HG03520 (cell line): ENCODE data around the gene CDKN1A.

ENCODE experiments used
- ATAC-seq: cut with Tn5 transposase; IDR thresholded peaks from one replicate; pipeline ENCODE4 v1.9.1; 2021; ENCODE audit warnings: mild to moderate bottlenecking, moderate library complexity; ENCODE audit not compliant: unreplicated experiment

Gene CDKN1A

GRCh38 chr6:36655085-36655724 lies 23.3 kb upstream of the CDKN1A start:
- ATAC-seq, result no peak

- no peak for ATAC-seq
These were observed 22.1 kb upstream of the CDKN1A start for GRCh38 chr6:36656441-36656840.

- ATAC-seq, result no peak
These were observed 21.2 kb upstream of the CDKN1A start for GRCh38 chr6:36657271-36657670.

GRCh38 chr6:36657942-36658544 lies 20.5 kb upstream of the CDKN1A start:
- ATAC-seq, result no peak

GRCh38 chr6:36659271-36659670 lies 19.2 kb upstream of the CDKN1A start:
- no peak for ATAC-seq

- ATAC-seq, result no peak
These were observed 17.6 kb upstream of the CDKN1A start for GRCh38 chr6:36660771-36661471.

GRCh38 chr6:36662380-36662779 lies 16.1 kb upstream of the CDKN1A start:
- no peak for ATAC-seq

GRCh38 chr6:36662827-36663256 lies 15.7 kb upstream of the CDKN1A start:
- ATAC-seq, result no peak

GRCh38 chr6:36663504-36664446 lies 14.7 kb upstream of the CDKN1A start:
- ATAC-seq, result no peak

- ATAC-seq, result no peak
These were observed 13.3 kb upstream of the CDKN1A start for GRCh38 chr6:36665180-36665579.

GRCh38 chr6:36666287-36666686 lies 12.2 kb upstream of the CDKN1A start:
- no peak for ATAC-seq

GRCh38 chr6:36666826-36667591 lies 11.5 kb upstream of the CDKN1A start:
- peak; percentile 71 for ATAC-seq

GRCh38 chr6:36668591-36668990 lies 9.9 kb upstream of the CDKN1A start:
- no peak for ATAC-seq

GRCh38 chr6:36669002-36669401 lies 9.5 kb upstream of the CDKN1A start:
- no peak for ATAC-seq

GRCh38 chr6:36670271-36670670 lies 8.2 kb upstream of the CDKN1A start:
- no peak for ATAC-seq

- ATAC-seq, result no peak
These were observed 6.7 kb upstream of the CDKN1A start for GRCh38 chr6:36671687-36672375.

GRCh38 chr6:36673882-36674281 lies 4.6 kb upstream of the CDKN1A start:
- ATAC-seq, result no peak

- ATAC-seq, result no peak
These were observed 3.6 kb upstream of the CDKN1A start for GRCh38 chr6:36674942-36675341.

- ATAC-seq, result no peak
These were observed 2.1 kb upstream of the CDKN1A start for GRCh38 chr6:36676141-36677058.
